ENCODE data around the gene RALGDS. TPM values are rescaled to one million over a fixed set of nuclear protein-coding genes. Genes with fewer than 3 reads are reported as not detected.

The RALGDS gene
- total RNA-seq, 1 experiment from 2014 or later, result 25.8 TPM

- no peaks in the 10 kb centered on the region for H3K36me3 ChIP-seq (ENCODE audit: control insufficient read depth, insufficient read depth, low read length)
- H3K27me3 ChIP-seq (ENCODE audit: control insufficient read depth, insufficient read depth, low read length), result no peaks in the 10 kb centered on the region
- ATAC-seq (peak; percentile 17; the same call in 1 of the 2 replicates), DNase-seq (ENCODE audit: low read depth, low spot score) (no peak)
- intact Hi-C loops (cut with micrococcal nuclease; ENCODE audit: unreplicated experiment) (no loop called here), in situ Hi-C loops (cut with HindIII; ENCODE audit: low pct_unique_long_range_greater_than_20kb, low sequenced_read_pairs) (no loop called here)
- H3K4me1 ChIP-seq (ENCODE audit: control insufficient read depth, insufficient read depth, low read length), result peaks cover 57% of the 10 kb centered on the region
- ChIA-PET POLR2A (no interaction called here), CTCF (no interaction called here)
- no peak for TF ChIP-seq SIN3A (IDR thresholded peaks at IDR 0.05; ENCODE audit: borderline replicate concordance, insufficient read depth, low read depth, low read length)
- BruUV-seq (replicated peaks), result no TSS peak
- H3K4me3 ChIP-seq (ENCODE audit: low read depth in 2 of 2, low read length in 2 of 2), result no peak overlapping the region
- peak overlapping the region; percentile 17; the same call in 1 of the 2 replicates for H3K27ac ChIP-seq (ENCODE audit: low read length)
- H3K9me3 ChIP-seq (ENCODE audit: control insufficient read depth, insufficient read depth, low read depth, low read length), result no peaks in the 10 kb centered on the region
Measured at GRCh38 chr9:133114886-133115603, 6.0 kb downstream of the RALGDS start.

- no peak for DNase-seq (ENCODE audit: low read depth, low spot score)
- peaks cover 51% of the 10 kb centered on the region for H3K4me1 ChIP-seq (ENCODE audit: control insufficient read depth, insufficient read depth, low read length)
- peak overlapping the region; percentile 39; the same call in 1 of the 2 replicates for H3K27ac ChIP-seq (ENCODE audit: low read length)
- CTCF ChIA-PET, result no interaction called here
- POLR2A ChIA-PET, result no interaction called here
- intact Hi-C loops (cut with micrococcal nuclease; ENCODE audit: unreplicated experiment) (no loop called here), in situ Hi-C loops (cut with HindIII; ENCODE audit: low pct_unique_long_range_greater_than_20kb, low sequenced_read_pairs) (no loop called here)
- BruUV-seq (replicated peaks), result no TSS peak
- no peaks in the 10 kb centered on the region for H3K36me3 ChIP-seq (ENCODE audit: control insufficient read depth, insufficient read depth, low read length)
- H3K9me3 ChIP-seq (ENCODE audit: control insufficient read depth, insufficient read depth, low read depth, low read length), result no peaks in the 10 kb centered on the region
- ATAC-seq, result peak; percentile 43
- no peak for TF ChIP-seq CTCF (IDR thresholded peaks at IDR 0.05)
- TF ChIP-seq REST (IDR thresholded peaks at IDR 0.05; ENCODE audit: insufficient read depth in 1 of 2, low read depth in 2 of 2, low read length in 1 of 2), result no peak
- no peak for TF ChIP-seq POLR2AphosphoS5 (IDR thresholded peaks at IDR 0.05; ENCODE audit: low read depth, low read length)
- no peak for TF ChIP-seq SIN3A (IDR thresholded peaks at IDR 0.05; ENCODE audit: borderline replicate concordance, insufficient read depth, low read depth, low read length)
- TF ChIP-seq TCF7L2 (IDR thresholded peaks at IDR 0.05; ENCODE audit: low read depth, low read length), result no peak
- no peak overlapping the region for H3K4me3 ChIP-seq (ENCODE audit: low read depth in 2 of 2, low read length in 2 of 2)
- H3K27me3 ChIP-seq (ENCODE audit: control insufficient read depth, insufficient read depth, low read length), result no peaks in the 10 kb centered on the region
Measured at GRCh38 chr9:133113949-133114885, 6.8 kb downstream of the RALGDS start.
